SK-N-SH (cell line): Measurements from ENCODE around the gene F7.

Experiments used
- CTCF ChIP-seq: fragments of 200-600 bp; sonication (generic); IDR thresholded peaks from 2 replicates; pipeline ENCODE4 v1.6.1; 2017; ENCODE audit warnings: antibody characterized with exemption, mild to moderate bottlenecking, moderate library complexity
- IRF3 ChIP-seq: fragments of 150-350 bp; IDR thresholded peaks from 2 replicates; pipeline ENCODE4 v1.6.1; 2016; ENCODE audit warnings: mild to moderate bottlenecking, low read depth, low read length
- MAX ChIP-seq: IDR thresholded peaks from 2 replicates; pipeline ENCODE4 v1.4.0; 2012; ENCODE audit warnings: low read depth
- MXI1 ChIP-seq: IDR thresholded peaks from 2 replicates; pipeline ENCODE4 v1.6.1; 2012; ENCODE audit warnings: mild to moderate bottlenecking, low read depth, low read length, improper control_type of control experiment
- POLR2AphosphoS5 ChIP-seq: IDR thresholded peaks from 2 replicates; pipeline ENCODE4 v1.6.1; 2012; ENCODE audit warnings: low read depth, low read length
- RAD21 ChIP-seq: IDR thresholded peaks from 2 replicates; pipeline ENCODE4 v1.6.1; 2012; ENCODE audit warnings: mild to moderate bottlenecking, low read length
- RCOR1 ChIP-seq: fragments of 150-350 bp; IDR thresholded peaks from 2 replicates; pipeline ENCODE4 v1.6.1; 2017; ENCODE audit warnings: antibody characterized with exemption, low read length
- REST ChIP-seq: IDR thresholded peaks from 2 replicates; pipeline ENCODE4 v1.6.1; 2012; ENCODE audit warnings: mild to moderate bottlenecking, low read depth, low read length, moderate library complexity
- RFX5 ChIP-seq: IDR thresholded peaks from 2 replicates; pipeline ENCODE4 v1.6.1; 2012; ENCODE audit warnings: mild to moderate bottlenecking, improper control_type of control experiment, low read length
- TEAD4 ChIP-seq: IDR thresholded peaks from 2 replicates; pipeline ENCODE4 v1.4.0; 2012; ENCODE audit warnings: mild to moderate bottlenecking, borderline replicate concordance; ENCODE audit not compliant: insufficient read depth

- TF ChIP-seq CTCF (no peak), POLR2AphosphoS5 (no peak), RAD21 (no peak), TEAD4 (no peak), RCOR1 (no peak), REST (no peak), MAX (no peak), RFX5 (no peak), MXI1 (no peak), IRF3 (no peak)
These were observed 54.1 kb downstream of the F7 start for GRCh38 chr13:113159701-113160100.
